Superior temporal gyrus (tissue), 1 donor: ENCODE results near the gene LPP.

Source experiments
- DNase-seq: peaks from one replicate; pipeline ENCODE4 v3.0.0-alpha.2; 2016; ENCODE audit errors: extremely low spot score

Gene LPP

DNA sequence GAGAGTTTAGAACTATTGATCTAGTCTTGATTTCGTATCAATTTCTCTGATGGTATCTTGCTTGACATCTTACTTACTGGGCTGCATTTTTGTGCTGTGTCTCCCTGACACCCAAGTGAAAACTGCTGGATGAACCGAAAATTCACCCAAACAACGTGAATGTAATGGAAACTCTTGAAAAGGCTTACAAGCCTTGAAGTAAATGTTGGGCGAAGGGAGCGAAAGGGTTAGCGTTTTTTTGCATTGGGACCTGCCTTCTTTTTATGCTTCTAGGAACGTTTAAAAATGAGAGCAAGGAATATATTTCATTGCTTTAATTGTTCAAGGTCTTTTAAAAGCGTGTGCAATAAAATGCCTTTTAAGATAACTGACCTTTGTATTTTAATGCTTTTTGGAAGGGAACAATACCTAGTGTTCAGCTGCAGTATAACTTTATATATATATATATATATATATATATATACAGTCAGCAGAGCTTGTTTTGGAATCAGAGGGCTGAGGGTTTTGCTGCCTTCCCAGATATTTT, 94.1 kb downstream of the LPP start:
- DNase-seq: no peak

DNA sequence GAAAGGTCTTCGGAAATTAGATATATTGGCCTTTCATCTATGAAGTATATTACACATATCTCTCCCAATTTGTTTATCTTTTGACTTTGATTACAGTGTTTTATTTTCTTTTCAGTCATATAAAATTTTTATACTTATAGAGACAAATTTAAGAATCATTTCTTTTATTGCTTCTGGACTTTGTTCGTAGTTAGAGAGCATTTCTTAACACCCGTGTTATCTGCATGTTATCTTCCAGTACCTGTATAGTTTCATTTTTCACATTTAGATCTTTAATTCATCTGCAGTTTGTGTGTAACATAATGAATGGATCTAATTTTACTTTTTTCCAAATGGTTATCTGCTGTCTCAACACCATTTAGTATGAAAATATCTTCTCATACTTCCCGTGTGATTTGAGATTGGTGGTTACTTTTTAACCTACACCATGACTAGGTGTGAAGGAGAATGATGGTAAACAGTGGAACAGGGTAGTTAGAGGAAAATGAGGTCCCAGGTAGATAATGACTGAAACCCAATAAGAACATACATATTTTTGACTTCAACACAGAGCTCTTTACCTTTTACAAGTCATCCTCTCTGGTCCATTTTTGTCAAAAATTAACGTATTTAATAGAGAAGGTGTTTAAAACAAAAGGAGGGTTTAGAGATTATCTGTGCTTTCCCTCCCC, 99.3 kb downstream of the LPP start:
- DNase-seq: no peak

DNA sequence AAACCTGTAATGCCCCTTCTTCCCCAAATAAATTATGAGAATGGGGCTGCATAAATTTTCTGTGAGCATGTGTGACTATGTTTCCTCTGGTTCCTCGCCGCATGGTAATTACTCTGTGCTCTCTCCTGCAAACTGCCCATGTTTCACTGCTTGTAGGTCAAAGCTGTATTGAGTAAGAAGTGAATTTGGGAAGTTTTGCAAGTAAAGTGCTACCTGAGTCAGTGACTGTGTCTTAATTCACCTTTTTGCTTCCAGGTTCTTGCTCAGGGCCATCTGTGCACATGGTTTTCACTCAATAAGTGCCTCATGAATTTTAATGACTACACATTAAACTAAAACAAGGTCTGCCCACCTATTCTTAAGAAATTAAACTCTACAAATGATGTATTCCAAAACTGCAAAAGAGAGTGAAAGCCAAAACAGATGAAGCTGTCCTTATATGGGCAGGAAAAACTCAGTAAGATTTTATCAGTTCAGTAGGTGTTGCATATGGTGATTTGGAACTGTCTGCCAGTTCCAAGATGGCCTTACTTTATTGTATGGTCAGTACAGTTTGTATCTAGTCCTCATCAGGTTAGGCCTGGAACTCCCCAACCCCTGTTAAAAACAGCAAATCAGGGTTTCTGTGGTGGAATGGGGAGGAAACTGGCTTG, 100.0 kb downstream of the LPP start:
- DNase-seq: no peak

DNA sequence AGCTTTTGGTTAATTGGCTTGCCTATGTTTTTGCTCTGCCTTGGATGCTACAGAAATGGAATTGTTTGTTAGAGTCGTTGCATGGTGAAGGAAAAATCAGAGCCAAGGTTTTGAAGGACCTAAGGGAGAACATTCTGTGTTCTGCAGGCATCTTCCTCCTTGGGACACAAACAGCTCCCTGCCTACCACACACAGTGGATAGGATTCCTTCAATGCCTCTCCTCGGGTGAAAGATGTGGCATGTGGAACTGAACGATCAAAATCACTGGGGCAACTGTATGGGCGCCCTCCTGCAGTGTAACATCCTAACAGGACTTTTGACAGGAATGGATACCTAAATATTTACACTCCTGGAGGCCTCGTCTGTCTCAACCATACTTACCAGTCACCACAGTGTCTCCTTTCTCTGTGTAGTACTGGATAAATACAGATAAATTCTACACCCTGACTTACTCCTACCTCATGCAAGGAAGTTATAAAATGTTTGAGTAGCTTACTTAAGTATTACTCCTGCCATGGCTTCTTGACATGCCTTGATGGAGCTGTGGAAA, 100.6 kb downstream of the LPP start:
- DNase-seq: no peak

- DNase-seq: no peak
These were observed 101.2 kb downstream of the LPP start for GRCh38 chr3:188255190-188255589.

GRCh38 chr3:188256758-188257157, 102.8 kb downstream of the LPP start:
- DNase-seq: no peak

DNA sequence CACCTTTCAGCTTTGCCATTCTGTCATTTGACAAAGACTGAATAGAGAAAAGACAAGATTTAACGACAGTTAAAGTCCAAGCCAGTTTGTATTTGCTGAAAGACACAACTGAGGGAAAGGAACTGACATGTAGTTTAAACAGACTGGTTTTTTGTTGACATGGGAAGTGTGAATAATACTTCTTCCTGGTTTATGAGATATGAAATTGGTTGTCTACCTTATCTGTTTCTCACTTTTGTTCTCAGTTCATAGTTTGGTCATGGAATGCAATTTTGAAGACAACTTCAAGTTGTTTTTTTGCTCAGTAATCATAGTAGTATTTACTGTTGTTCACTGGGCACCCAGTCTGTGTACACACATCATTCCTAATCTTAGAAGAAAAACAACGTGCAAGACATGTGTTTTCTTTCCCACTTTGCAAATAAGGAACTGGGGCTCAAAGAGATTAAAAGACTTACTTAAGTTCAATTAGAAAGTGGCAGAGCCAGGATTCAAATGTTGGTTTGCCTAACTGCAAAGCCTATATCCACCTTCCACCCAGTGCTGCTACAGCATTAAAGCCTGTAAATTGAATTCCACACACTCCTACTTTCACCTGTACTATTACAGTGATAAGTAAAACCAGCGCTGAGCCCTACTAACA, 103.5 kb downstream of the LPP start:
- no peak for DNase-seq

DNA sequence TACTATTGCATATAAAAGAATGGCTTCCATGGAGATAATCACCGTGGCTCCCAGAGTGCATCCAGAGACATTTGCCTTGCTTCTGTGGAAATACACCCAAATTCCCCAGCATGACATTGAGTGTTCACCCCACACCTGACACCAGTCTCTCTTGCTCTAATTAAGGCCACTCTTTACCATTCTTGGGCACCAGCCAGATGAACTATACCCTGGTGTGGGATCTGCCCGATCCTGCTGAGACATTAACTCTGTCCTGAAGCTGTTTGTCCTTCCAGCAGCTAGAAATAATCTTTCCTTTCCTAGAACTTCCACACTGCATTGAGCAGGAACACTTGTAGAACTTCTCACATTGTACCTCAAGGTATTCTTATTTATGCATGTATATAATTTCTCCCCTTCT, 105.2 kb downstream of the LPP start:
- no peak for DNase-seq

- DNase-seq: no peak
These were observed 105.6 kb downstream of the LPP start for GRCh38 chr3:188259596-188259995.

DNA sequence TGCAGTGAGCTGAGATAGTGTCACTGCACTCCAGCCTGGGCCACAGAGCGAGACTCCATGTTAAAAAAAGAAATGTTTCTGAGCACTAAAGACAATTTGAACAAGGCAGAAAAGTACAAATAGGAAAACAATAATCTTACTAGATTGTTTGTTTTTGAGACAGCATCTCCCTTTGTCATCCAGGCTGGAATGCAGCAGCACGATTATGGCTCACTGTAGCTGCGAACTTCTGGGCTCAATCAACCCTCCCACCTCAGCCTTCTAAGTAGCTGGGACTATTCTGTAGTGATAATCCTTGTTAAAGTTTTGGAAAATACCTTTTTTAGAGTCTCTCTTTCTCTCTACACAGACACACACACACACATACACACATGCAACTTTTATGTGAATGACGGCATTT, 107.1 kb downstream of the LPP start:
- DNase-seq: no peak

- no peak for DNase-seq
These were observed 108.5 kb downstream of the LPP start for GRCh38 chr3:188262488-188262887.

- DNase-seq: peak; percentile 85
These were observed 109.1 kb downstream of the LPP start for GRCh38 chr3:188262913-188263683.

DNA sequence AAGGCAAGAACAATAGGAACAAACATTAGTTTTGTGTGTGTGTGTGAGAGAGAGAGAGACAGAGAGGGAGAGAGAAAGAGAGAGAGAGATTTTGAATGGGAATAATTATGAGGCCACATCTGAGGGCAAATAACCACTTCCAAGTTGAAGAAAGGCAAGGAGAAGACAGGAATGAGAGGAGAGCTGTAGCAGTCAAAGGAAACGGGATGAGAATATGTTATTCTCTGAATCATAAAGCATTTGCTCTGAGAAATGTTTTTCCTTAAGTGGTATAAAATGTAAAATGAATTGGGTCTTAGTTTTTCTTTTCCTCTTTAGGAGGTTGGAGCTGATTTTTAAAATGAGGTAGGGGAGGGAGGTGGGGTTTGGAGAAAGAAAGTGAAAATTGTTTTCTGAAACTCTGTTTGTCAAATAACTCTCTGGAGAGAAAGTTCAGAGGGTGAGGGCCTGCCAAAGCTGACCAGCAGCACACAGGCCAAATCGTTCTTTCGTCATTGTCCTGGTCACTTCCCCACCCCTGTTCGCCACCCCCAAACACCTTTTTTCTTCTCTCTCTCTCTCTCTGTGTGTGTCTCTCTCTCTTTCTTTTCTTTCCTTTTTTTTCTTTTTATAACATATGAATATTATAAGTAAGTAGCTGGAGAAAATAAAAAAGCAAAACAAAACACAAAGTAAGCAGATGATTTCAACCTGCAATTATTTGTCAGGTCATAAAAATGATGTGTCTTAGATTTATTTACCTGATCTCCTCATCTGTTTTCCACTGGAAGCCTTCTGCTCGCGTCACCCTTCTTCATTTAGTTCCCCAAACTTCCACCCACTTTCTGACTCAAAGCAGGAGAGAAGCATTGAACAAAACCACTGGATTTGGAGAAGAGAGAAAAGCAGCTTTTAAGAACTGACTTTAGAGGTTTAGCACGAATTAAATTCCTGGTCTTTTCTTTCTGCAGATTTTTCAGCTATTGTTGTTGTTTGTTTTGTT, 110.6 kb downstream of the LPP start:
- DNase-seq: no peak

DNA sequence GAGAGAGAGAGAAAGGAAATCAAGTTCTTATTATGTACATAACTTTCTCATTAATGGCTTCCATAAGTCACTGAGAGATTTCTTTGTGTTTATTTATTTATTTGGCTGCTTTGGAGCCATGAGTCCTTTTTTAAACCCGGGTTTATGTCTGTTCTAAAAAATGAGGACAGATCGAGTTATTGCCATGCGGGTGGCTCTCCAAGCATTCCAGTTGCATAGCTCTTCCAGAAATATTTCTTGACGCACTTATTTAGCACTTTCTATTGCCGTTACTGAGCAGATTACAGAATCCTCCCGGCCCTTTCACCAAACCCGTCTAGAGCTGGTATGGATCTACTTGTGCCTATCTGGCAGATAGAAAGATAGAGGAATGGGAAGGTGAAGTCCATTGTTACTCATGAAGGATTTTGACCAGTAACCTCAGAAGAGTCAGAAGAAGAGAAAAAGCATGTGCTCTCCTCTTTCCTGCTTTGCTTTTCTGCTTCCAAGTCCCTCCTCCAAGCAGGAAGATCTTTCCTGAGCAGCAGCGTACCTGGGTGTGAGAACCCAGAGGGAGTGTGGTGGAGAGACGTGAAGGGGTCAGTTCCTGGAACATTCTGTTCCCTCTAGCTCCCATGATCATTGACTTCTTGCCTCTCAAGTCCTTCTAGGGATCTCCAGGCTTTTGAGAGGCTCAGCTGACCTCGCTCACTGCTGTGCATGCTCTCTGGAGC, 112.8 kb downstream of the LPP start:
- DNase-seq: peak; percentile 56

DNA sequence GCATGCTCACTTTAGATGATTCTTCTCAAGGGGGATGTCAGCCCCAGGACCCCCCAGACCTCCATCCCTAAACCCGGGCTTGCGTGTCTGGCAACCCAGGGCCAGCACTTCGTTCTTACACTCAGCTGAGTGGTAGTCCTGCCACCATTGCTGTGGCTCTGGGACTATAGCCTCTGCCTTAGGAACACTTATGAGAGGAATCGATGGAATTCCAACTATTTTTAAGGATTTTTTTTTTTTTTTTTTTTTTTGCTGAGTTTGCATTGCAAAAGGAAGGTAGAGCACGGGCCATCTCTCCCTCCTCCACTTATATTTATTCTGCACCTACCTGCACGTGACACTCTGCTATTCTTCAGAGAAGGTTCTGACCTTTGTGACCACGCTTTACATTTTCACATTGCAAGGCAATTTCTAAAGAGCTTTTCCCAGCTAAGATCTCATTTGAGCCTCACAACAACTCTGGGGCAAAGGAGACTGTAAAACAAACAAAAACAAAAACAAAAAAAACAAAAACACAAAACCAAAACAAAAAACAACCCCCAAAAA, 113.9 kb downstream of the LPP start:
- no peak for DNase-seq

GRCh38 chr3:188268336-188268735, 114.4 kb downstream of the LPP start:
- DNase-seq: no peak

GRCh38 chr3:188269040-188269439, 115.1 kb downstream of the LPP start:
- DNase-seq: no peak

- peak; percentile 61 for DNase-seq
These were observed 116.5 kb downstream of the LPP start for GRCh38 chr3:188270423-188270972.

- no peak for DNase-seq
These were observed 117.4 kb downstream of the LPP start for GRCh38 chr3:188271226-188271914.
